ENCODE data around the gene HMG20B.
A peak's percentile ranks its signal among the peaks of the same experiment; 100 is the strongest.

The HMG20B gene

GRCh38 chr19:3585301-3586126 lies 12.8 kb downstream of the HMG20B start, which contains the start of gene GIPC3:
TSS of gene GIPC3 (plus strand) at chr19:3585478. CDS start at chr19:3585598, 120 bp downstream.
- H3K9ac ChIP-seq: no peak within 1 kb of the TSS
- H3K4me2 ChIP-seq: no peak within 1 kb of the TSS
- no peaks in the 10 kb centered on the region for H3K36me3 ChIP-seq (ENCODE audit: insufficient read depth)
- no peaks in the 10 kb centered on the region for H3K4me1 ChIP-seq (ENCODE audit: low read depth, poor library complexity, severe bottlenecking)
- no peaks in the 10 kb centered on the region for H3K79me2 ChIP-seq (ENCODE audit: insufficient read depth, low read depth)
- H3K4me3 ChIP-seq (IDR thresholded peaks at IDR 0.05; ENCODE audit: insufficient read depth, low read depth, low read length): no peak within 1 kb of the TSS
- TF ChIP-seq CTCF (conservative IDR thresholded peaks at IDR 0.05; ENCODE audit: low read depth, low read length): no peak
- H3K27me3 ChIP-seq (ENCODE audit: insufficient read depth, low read depth): peaks cover 6% of the 10 kb centered on the region; the same call in 1 of the 2 replicates
- H2AFZ ChIP-seq (ENCODE audit: low read depth): peak within 1 kb of the TSS; percentile 18; the same call in 1 of the 2 replicates
- no peak within 1 kb of the TSS for H3K27ac ChIP-seq
- no peaks in the 10 kb centered on the region for H4K20me1 ChIP-seq (ENCODE audit: insufficient read depth)

- TF ChIP-seq CTCF (conservative IDR thresholded peaks at IDR 0.05; ENCODE audit: low read depth, low read length): peak; percentile 64
- H3K36me3 ChIP-seq (ENCODE audit: insufficient read depth): no peaks in the 10 kb centered on the region
- H3K4me3 ChIP-seq (IDR thresholded peaks at IDR 0.05; ENCODE audit: insufficient read depth, low read depth, low read length): no peak overlapping the region
- no peaks in the 10 kb centered on the region for H4K20me1 ChIP-seq (ENCODE audit: insufficient read depth)
- no peak overlapping the region for H3K9ac ChIP-seq
- H3K4me2 ChIP-seq: no peak overlapping the region
- no peaks in the 10 kb centered on the region for H3K79me2 ChIP-seq (ENCODE audit: insufficient read depth, low read depth)
- no peaks in the 10 kb centered on the region for H3K4me1 ChIP-seq (ENCODE audit: low read depth, poor library complexity, severe bottlenecking)
- peaks cover 12% of the 10 kb centered on the region; the same call in 1 of the 2 replicates for H3K27me3 ChIP-seq (ENCODE audit: insufficient read depth, low read depth)
- peak overlapping the region; percentile 18; the same call in 1 of the 2 replicates for H2AFZ ChIP-seq (ENCODE audit: low read depth)
- H3K27ac ChIP-seq: no peak overlapping the region
Measured at GRCh38 chr19:3586127-3586626, 13.4 kb downstream of the HMG20B start.

- no peaks in the 10 kb centered on the region for H3K79me2 ChIP-seq (ENCODE audit: insufficient read depth, low read depth)
- no peaks in the 10 kb centered on the region for H4K20me1 ChIP-seq (ENCODE audit: insufficient read depth)
- H3K4me3 ChIP-seq (IDR thresholded peaks at IDR 0.05; ENCODE audit: insufficient read depth, low read depth, low read length): no peak overlapping the region
- no peak overlapping the region for H3K4me2 ChIP-seq
- H3K36me3 ChIP-seq (ENCODE audit: insufficient read depth): no peaks in the 10 kb centered on the region
- H2AFZ ChIP-seq (ENCODE audit: low read depth): no peak overlapping the region
- no peak overlapping the region for H3K27ac ChIP-seq
- peaks cover 16% of the 10 kb centered on the region; the same call in 1 of the 2 replicates for H3K27me3 ChIP-seq (ENCODE audit: insufficient read depth, low read depth)
- H3K9ac ChIP-seq: no peak overlapping the region
- no peaks in the 10 kb centered on the region for H3K4me1 ChIP-seq (ENCODE audit: low read depth, poor library complexity, severe bottlenecking)
- TF ChIP-seq CTCF (conservative IDR thresholded peaks at IDR 0.05; ENCODE audit: low read depth, low read length): no peak
Measured at GRCh38 chr19:3586707-3587346, 14.1 kb downstream of the HMG20B start.

DNA sequence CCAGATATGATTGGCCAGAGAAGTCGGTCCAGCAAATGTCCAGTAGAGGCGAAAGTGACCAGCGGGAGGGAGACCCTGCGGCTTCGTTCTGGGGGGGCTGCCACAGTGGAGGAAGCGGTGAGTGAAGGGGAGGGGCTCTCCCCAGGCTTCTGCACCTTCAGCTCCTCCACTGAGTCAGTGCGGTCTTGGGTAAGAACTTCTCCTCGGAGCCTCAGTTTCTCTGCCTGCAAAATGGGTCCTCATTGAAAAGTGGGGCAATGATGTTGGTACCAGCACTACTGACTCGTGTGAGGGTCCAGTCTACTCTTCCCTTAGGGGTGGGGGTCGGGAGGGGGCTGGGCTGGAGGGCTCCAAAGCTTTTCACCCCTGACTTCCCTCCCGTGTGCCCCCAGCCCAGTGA lies 16.7 kb downstream of the HMG20B start:
- Histone ChIP-seq H3K27ac (no peak overlapping the region), H3K4me3 (IDR thresholded peaks at IDR 0.05; ENCODE audit: insufficient read depth, low read depth, low read length) (no peak overlapping the region), H3K27me3 (ENCODE audit: insufficient read depth, low read depth) (peaks cover 36% of the 10 kb centered on the region), H4K20me1 (ENCODE audit: insufficient read depth) (no peaks in the 10 kb centered on the region), H3K36me3 (ENCODE audit: insufficient read depth) (no peaks in the 10 kb centered on the region), H2AFZ (ENCODE audit: low read depth) (no peak overlapping the region), H3K4me1 (ENCODE audit: low read depth, poor library complexity, severe bottlenecking) (no peaks in the 10 kb centered on the region), H3K79me2 (ENCODE audit: insufficient read depth, low read depth) (no peaks in the 10 kb centered on the region), H3K4me2 (no peak overlapping the region), H3K9ac (no peak overlapping the region)
- no peak for TF ChIP-seq CTCF (conservative IDR thresholded peaks at IDR 0.05; ENCODE audit: low read depth, low read length)

Measured in KMS-11 (cell line).